Measurements from ENCODE around the gene PIGB.
"Not testable (repeated sequence)": the region's sequence is repeated elsewhere in the genome, so short reads cannot be mapped to it uniquely, and the experiment has no call there.

The PIGB gene

GRCh38 chr15:55318588-55319494 is at the start of gene PIGB, which contains the start of gene PIGBOS1:
Gene PIGB (plus strand): TSS chr15:55319222. CDS start chr15:55319251, 29 bp downstream.
Gene PIGBOS1 (minus strand): TSS chr15:55319123. CDS start chr15:55317792, 1,331 bp downstream.
- DNase-seq (ENCODE audit: low spot score): peak; percentile 76

- DNase-seq (ENCODE audit: low spot score): no peak
Observed at GRCh38 chr15:55270291-55270690, 48.7 kb upstream of the PIGB start.

- DNase-seq (ENCODE audit: low spot score): no peak
Observed at GRCh38 chr15:55276324-55276723, 42.7 kb upstream of the PIGB start.

- no peak for DNase-seq (ENCODE audit: low spot score)
Observed at GRCh38 chr15:55277116-55277564, 41.9 kb upstream of the PIGB start.

GRCh38 chr15:55277715-55278114 is 41.3 kb upstream of the PIGB start:
- no peak for DNase-seq (ENCODE audit: low spot score)

- DNase-seq (ENCODE audit: low spot score): no peak
Observed at GRCh38 chr15:55279100-55279745, 39.8 kb upstream of the PIGB start.

GRCh38 chr15:55279746-55280351 is 39.2 kb upstream of the PIGB start:
- no peak for DNase-seq (ENCODE audit: low spot score)

GRCh38 chr15:55280589-55280988 is 38.4 kb upstream of the PIGB start:
- not testable (repeated sequence) for DNase-seq (ENCODE audit: low spot score)

- no peak for DNase-seq (ENCODE audit: low spot score)
Observed at GRCh38 chr15:55281517-55282228, 37.3 kb upstream of the PIGB start.

- peak; percentile 22 for DNase-seq (ENCODE audit: low spot score)
Observed at GRCh38 chr15:55282284-55282833, 36.7 kb upstream of the PIGB start.

- no peak for DNase-seq (ENCODE audit: low spot score)
Observed at GRCh38 chr15:55283379-55284147, 35.5 kb upstream of the PIGB start.

- no peak for DNase-seq (ENCODE audit: low spot score)
Observed at GRCh38 chr15:55284426-55284825, 34.6 kb upstream of the PIGB start.

GRCh38 chr15:55286442-55287189 is 32.4 kb upstream of the PIGB start:
- not testable (repeated sequence) for DNase-seq (ENCODE audit: low spot score)

- no peak for DNase-seq (ENCODE audit: low spot score)
Observed at GRCh38 chr15:55288006-55288717, 30.9 kb upstream of the PIGB start.

GRCh38 chr15:55289011-55289745 is 29.8 kb upstream of the PIGB start:
- DNase-seq (ENCODE audit: low spot score): peak; percentile 54

GRCh38 chr15:55289746-55290527 is 29.1 kb upstream of the PIGB start, which contains the start of gene RAB27A:
Gene RAB27A (minus strand): TSS chr15:55289813. CDS start chr15:55234934, 54,879 bp downstream.
- DNase-seq (ENCODE audit: low spot score): peak; percentile 70

GRCh38 chr15:55290528-55291057 is 28.4 kb upstream of the PIGB start:
- DNase-seq (ENCODE audit: low spot score): peak; percentile 82

Data from HuH-7 (cell line).